Effector memory CD4-positive, alpha-beta T cell (primary cell): ENCODE measurements around the gene CMTM1.

Source experiments
- DNase-seq, 3 donors: peaks; one replicate each; pipeline ENCODE4 v3.0.0-alpha.2; 2020
- H3K27ac ChIP-seq: 2 replicates; pipeline ENCODE4 v1.7.0; 2013; ENCODE audit warnings: mild to moderate bottlenecking, low read length, moderate library complexity; ENCODE audit not compliant: insufficient read depth, poor library complexity, severe bottlenecking
- H3K27me3 ChIP-seq: replicated peaks from 2 replicates; pipeline ENCODE4 v1.7.0; 2013; ENCODE audit warnings: mild to moderate bottlenecking, low read length; ENCODE audit not compliant: insufficient read depth, control insufficient read depth, poor library complexity, severe bottlenecking
- H3K36me3 ChIP-seq: 2 replicates; pipeline ENCODE4 v1.7.0; 2013; ENCODE audit warnings: mild to moderate bottlenecking, low read length, moderate library complexity; ENCODE audit not compliant: control insufficient read depth, insufficient read depth
- H3K4me1 ChIP-seq: 2 replicates; pipeline ENCODE4 v1.7.0; 2013; ENCODE audit warnings: low read length, mild to moderate bottlenecking; ENCODE audit not compliant: control insufficient read depth, insufficient read depth, poor library complexity, severe bottlenecking
- H3K4me3 ChIP-seq: 2 replicates; pipeline ENCODE4 v1.7.0; 2013; ENCODE audit warnings: low read length, low read depth, mild to moderate bottlenecking; ENCODE audit not compliant: insufficient read depth, poor library complexity, severe bottlenecking
- H3K9me3 ChIP-seq: 2 replicates; pipeline ENCODE4 v1.7.0; 2013; ENCODE audit warnings: mild to moderate bottlenecking, low read length, moderate library complexity; ENCODE audit not compliant: control insufficient read depth

The CMTM1 gene

DNA sequence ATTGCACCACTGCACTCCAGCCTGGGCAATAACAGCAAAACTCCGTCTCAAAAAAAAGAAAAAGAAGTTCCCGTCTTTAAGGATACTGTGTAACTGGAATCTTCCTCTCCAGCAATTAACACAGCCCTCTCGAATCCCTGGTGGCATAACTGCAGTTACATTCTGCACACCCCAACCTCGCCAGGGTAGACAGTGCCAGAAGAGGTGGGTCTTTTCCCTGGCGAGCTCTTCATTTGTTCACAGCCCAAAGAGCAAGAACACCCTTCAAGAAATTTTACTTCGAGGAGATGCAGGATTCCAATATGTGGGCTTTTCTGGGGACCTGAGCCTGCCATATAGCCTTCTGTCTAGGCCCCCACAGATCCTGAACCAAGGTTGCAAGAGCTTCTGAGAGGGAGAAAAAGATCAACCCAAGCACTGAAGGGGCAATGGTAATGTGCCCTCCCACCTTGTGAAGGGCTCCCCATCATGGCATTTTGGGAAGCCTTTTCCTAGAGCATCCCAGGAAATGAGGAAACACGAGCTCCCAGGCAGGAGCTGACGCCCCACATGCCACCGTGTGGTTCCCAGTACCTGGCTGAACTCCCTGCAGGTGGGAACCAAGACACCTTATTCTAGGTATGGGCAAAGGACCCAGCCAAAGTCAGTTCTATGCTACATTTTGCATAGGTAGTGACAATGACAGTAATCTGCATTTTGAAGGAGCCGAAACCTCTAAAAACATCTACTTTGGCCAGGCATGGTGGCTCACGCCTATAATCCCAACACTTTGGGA is 43.2 kb upstream of the CMTM1 start:
- Histone ChIP-seq H3K9me3 (no peaks in the 10 kb centered on the region), H3K27ac (peak overlapping the region; percentile 77), H3K4me3 (no peak overlapping the region), H3K27me3 (no peaks in the 10 kb centered on the region), H3K36me3 (no peaks in the 10 kb centered on the region), H3K4me1 (peaks cover 67% of the 10 kb centered on the region)
- no peak for DNase-seq

DNA sequence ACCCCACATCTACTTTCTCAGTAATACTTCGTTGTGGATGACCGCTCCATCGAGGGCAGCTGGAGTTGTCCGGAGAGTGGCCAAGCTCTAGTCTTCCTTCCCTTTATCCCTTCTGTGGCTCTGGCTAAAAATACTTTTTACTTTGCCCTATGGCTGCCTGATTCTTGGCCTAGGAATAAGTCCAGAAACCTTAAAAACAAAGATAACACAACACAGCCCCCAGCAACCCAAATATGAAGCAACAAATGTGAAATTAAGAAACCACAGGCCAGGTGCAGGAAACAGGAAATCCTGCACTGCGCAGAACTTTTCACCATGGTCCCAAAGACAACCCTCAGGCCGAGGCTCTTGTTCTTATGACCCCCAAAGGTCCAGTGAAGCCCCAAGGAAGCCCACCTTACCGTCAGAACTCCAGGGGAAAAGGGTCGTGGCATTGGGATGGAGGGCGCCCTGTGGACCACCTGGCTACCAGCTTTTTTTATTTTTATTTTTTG is 42.3 kb upstream of the CMTM1 start:
- DNase-seq = peak in 2 of 3 donors; percentile 22 to 35
- peak overlapping the region; percentile 77 for H3K27ac ChIP-seq
- H3K27me3 ChIP-seq = no peaks in the 10 kb centered on the region
- peaks cover 67% of the 10 kb centered on the region for H3K4me1 ChIP-seq
- H3K4me3 ChIP-seq = no peak overlapping the region
- H3K9me3 ChIP-seq = no peaks in the 10 kb centered on the region
- no peaks in the 10 kb centered on the region for H3K36me3 ChIP-seq

DNA sequence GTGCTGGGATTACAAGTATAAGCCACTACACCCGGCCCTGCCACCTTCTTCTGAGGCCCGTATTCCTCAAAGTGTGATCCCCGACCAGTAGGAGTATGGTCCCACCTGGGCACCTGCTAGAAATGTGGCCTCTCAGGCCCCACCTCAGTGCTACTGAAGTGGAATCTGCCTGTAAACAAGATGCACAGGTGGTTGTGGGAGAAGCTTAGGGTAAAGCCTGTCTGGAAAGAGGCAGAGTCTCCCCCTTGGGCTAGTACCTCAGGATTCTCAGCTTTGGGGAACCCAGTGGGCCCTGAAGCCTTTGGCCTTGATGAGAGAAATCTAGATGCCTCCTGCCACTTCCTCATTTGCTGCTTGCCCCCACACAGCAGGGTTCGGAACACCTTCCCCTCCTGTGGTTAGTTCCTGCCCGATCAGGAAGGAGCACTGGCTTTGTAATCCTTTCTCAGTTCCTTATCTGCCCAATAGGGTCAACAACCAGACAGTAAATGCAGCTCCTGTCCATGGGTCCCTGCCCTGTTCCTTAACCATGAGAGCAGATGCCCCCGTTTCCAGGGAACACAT is 41.6 kb upstream of the CMTM1 start:
- peak overlapping the region; percentile 77 for H3K27ac ChIP-seq
- DNase-seq = no peak
- H3K4me3 ChIP-seq = peak overlapping the region; percentile 26
- H3K4me1 ChIP-seq = peaks cover 63% of the 10 kb centered on the region
- no peaks in the 10 kb centered on the region for H3K9me3 ChIP-seq
- H3K27me3 ChIP-seq = no peaks in the 10 kb centered on the region
- no peaks in the 10 kb centered on the region for H3K36me3 ChIP-seq

DNA sequence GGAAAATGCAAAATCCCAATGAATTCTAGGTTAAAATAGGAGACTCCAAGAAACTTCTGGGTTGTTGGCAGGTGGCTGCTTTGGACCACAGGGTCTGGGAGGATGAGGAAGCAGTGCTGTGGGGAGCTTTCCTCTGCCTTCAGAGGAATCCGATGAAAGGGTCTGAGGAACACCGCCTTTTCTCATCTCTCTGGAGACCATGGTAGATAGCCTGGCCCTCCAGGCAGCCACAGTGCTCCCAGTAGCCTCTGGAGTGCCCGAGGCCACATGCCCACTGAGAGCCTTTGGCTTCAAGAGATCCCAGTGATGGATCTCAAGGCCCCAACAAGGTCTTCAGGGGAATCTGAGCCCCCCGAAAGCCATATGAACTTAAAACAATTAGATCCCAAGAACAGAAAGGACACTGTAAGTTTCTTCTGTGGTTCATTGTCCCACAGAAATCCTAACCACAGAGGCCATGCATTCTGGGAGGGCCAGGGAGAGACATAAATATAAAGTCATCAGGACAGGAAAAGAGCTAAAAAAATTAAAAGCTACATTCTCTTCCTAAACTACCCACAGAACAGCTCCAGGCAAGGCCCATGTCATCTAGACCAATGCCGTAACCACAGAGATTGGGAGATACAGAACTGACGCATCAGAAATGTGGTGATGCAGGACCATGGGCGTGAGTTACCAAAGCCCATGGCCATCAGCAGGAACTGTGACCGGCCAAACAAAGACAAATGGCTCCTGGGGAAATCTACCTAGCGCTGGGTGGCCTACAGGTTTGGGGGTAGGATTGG is 40.7 kb upstream of the CMTM1 start:
- H3K9me3 ChIP-seq = no peaks in the 10 kb centered on the region
- H3K4me1 ChIP-seq = peaks cover 54% of the 10 kb centered on the region
- H3K27ac ChIP-seq = peak overlapping the region; percentile 37
- H3K27me3 ChIP-seq = no peaks in the 10 kb centered on the region
- H3K36me3 ChIP-seq = no peaks in the 10 kb centered on the region
- H3K4me3 ChIP-seq = no peak overlapping the region
- no peak for DNase-seq

DNA sequence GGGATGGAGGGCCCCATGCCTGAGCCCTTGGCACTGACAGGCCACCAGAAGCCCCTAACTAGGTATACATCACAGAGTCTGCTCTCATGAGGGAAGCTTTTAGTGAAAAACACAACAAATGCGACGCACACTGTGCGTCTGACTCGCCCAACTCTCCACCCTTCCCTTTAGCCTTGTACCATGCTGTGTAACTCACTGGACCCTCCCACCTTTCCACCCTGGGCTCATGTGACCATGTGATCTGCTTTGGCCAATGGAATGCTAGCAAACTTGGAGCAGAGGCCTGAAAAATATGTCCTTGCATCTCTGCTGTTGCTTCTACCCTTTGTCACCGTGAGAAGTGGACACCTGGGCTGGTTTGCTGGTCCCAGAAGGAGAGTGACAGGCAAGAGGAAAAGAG is 37.9 kb upstream of the CMTM1 start:
- H3K9me3 ChIP-seq = no peaks in the 10 kb centered on the region
- no peak overlapping the region for H3K4me3 ChIP-seq
- peaks cover 27% of the 10 kb centered on the region for H3K4me1 ChIP-seq
- H3K27me3 ChIP-seq = no peaks in the 10 kb centered on the region
- H3K27ac ChIP-seq = no peak overlapping the region
- H3K36me3 ChIP-seq = no peaks in the 10 kb centered on the region
- DNase-seq = no peak

DNA sequence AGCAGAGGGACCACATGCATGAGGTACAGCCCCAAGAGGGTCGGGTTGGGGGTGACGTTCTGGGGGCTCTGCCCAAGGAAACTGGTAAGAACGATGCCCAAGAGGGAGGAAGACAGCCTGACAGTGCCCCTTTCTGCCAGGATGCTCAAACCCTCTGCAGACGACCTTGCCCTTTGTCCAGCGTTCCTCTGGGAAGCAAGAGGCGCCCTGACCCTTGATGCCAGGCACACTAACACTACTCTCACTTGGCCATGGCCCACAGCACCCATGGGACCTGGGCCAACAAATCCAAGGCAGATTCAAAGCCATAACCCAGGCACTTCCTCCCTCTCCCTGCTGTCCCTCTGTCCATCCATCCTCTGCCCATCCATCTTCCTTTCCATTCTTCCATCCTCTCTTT is 36.8 kb upstream of the CMTM1 start:
- no peaks in the 10 kb centered on the region for H3K36me3 ChIP-seq
- H3K9me3 ChIP-seq = no peaks in the 10 kb centered on the region
- H3K27me3 ChIP-seq = no peaks in the 10 kb centered on the region
- H3K4me1 ChIP-seq = peaks cover 16% of the 10 kb centered on the region
- H3K4me3 ChIP-seq = no peak overlapping the region
- no peak for DNase-seq
- no peak overlapping the region for H3K27ac ChIP-seq

DNA sequence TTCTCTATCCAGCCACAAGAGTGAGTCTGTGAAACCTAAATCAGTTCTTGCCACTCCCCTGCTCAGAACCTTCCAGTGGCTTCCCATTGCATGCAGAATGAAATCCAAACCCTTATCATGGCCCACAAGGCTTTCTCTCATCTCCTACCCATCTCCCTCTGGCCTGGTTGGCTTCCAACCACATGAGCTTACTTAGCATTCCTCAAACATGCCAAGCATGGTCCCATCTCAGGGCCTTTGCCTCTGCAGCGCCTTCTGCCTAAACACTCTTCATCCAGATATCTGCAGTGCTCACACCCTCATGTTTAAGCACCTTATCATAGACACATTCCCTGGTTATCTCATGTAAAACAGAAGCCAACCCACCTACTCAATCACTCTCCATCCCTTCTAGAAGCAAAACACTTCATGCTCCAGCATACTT is 31.9 kb upstream of the CMTM1 start:
- no peak overlapping the region for H3K27ac ChIP-seq
- H3K27me3 ChIP-seq = no peaks in the 10 kb centered on the region
- no peaks in the 10 kb centered on the region for H3K9me3 ChIP-seq
- DNase-seq = no peak
- H3K4me3 ChIP-seq = no peak overlapping the region
- H3K36me3 ChIP-seq = no peaks in the 10 kb centered on the region
- H3K4me1 ChIP-seq = no peaks in the 10 kb centered on the region

DNA sequence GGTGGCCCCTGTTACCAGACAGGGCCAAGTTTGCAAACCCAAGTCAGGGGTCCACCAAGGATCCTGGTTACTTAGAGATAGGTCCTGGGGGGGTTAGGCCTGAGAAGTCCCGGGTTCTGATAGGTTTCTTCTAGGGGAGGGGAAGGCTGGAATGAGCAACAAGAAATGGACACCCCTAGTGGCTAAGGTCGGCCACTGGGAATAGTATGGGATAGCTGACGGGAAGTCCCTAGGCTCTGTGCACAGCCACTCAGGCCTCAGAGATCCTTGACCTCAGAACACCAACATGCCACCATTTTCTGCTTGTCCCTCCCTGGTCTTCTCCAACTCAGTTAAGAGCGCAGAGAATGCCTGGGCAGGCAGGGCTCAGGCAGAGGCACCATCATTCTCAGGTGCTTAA is 29.7 kb upstream of the CMTM1 start:
- no peaks in the 10 kb centered on the region for H3K4me1 ChIP-seq
- DNase-seq = no peak
- H3K9me3 ChIP-seq = no peaks in the 10 kb centered on the region
- no peaks in the 10 kb centered on the region for H3K27me3 ChIP-seq
- H3K4me3 ChIP-seq = no peak overlapping the region
- no peaks in the 10 kb centered on the region for H3K36me3 ChIP-seq
- H3K27ac ChIP-seq = no peak overlapping the region

DNA sequence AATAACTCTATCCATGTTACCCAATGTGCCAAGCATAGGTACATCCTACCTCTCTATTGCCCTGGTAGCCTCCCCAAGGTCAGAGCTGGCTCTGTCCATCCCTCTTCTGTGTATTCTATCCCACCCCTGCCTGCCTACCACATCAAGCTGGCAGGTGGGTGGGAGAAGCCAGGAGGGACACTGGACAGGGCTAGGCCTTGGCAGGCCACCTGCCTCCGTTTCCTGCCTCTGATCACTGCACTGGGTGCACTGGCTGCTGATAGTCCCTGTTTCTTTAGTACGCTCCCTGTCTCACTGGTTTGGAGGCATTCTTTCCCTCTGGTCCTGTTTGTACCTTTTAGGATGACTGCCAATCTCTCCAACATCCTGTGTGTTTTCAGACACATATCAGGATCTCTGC is 29.0 kb upstream of the CMTM1 start:
- DNase-seq = no peak
- H3K36me3 ChIP-seq = no peaks in the 10 kb centered on the region
- no peak overlapping the region for H3K27ac ChIP-seq
- H3K27me3 ChIP-seq = no peaks in the 10 kb centered on the region
- H3K4me1 ChIP-seq = no peaks in the 10 kb centered on the region
- H3K9me3 ChIP-seq = no peaks in the 10 kb centered on the region
- no peak overlapping the region for H3K4me3 ChIP-seq

DNA sequence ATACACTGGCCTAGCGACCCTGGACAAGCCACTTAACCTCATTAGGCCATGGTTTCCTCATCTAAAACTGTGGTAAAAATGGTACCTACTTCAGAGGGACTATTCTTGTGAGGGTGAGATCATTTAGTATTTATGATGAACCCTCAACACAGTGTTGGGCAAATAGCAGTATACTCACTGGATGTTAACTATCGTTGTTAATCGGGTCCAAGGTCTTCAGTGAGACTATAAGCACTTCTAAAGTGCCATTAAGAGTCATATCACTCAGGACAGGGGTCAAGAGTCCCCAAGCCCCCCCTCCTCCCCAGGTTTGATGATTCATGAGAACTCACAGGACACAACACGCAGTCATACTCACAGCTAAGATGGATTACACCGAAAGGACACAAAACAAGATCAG is 27.3 kb upstream of the CMTM1 start:
- H3K4me1 ChIP-seq = no peaks in the 10 kb centered on the region
- no peaks in the 10 kb centered on the region for H3K27me3 ChIP-seq
- H3K36me3 ChIP-seq = no peaks in the 10 kb centered on the region
- no peak for DNase-seq
- no peaks in the 10 kb centered on the region for H3K9me3 ChIP-seq
- H3K27ac ChIP-seq = no peak overlapping the region
- H3K4me3 ChIP-seq = no peak overlapping the region
